Activated T-cell treated with anti-CD3 and anti-CD28 coated beads, Interleukin-2, amount 50 U/mL, for 24 hours (primary cell): ENCODE data around the gene AFDN.

Experiments
- DNase-seq: peaks from one replicate; pipeline ENCODE4 v3.0.0-alpha.2; 2020
- H3K27ac Mint-ChIP-seq: 2 replicates; pipeline ENCODE4 v1.8.0; 2020; ENCODE audit warnings: mild to moderate bottlenecking, mixed read lengths
- H3K27me3 Mint-ChIP-seq: 2 replicates; pipeline ENCODE4 v1.8.0; 2020; ENCODE audit warnings: mixed read lengths
- H3K36me3 Mint-ChIP-seq: 2 replicates; pipeline ENCODE4 v1.8.0; 2020; ENCODE audit warnings: low read depth, mixed read lengths
- H3K4me1 Mint-ChIP-seq: 2 replicates; pipeline ENCODE4 v1.8.0; 2020; ENCODE audit warnings: low read depth, mixed read lengths
- H3K4me3 Mint-ChIP-seq: 2 replicates; pipeline ENCODE4 v1.8.0; 2020; ENCODE audit warnings: mild to moderate bottlenecking, moderate library complexity, mixed read lengths
- H3K9me3 Mint-ChIP-seq: 2 replicates; pipeline ENCODE4 v1.8.0; 2020; ENCODE audit warnings: mixed read lengths

The AFDN gene

GRCh38 chr6:167888098-167888497 lies 61.4 kb downstream of the AFDN start:
- no peak overlapping the region for H3K4me3 Mint-ChIP-seq
- H3K4me1 Mint-ChIP-seq = no peaks in the 10 kb centered on the region
- H3K9me3 Mint-ChIP-seq = no peaks in the 10 kb centered on the region
- no peaks in the 10 kb centered on the region for H3K36me3 Mint-ChIP-seq
- H3K27me3 Mint-ChIP-seq = no peaks in the 10 kb centered on the region
- no peak overlapping the region for H3K27ac Mint-ChIP-seq
- DNase-seq = no peak

- Mint-ChIP-seq H3K4me3 (no peak overlapping the region), H3K27me3 (no peaks in the 10 kb centered on the region), H3K27ac (no peak overlapping the region), H3K9me3 (no peaks in the 10 kb centered on the region), H3K4me1 (no peaks in the 10 kb centered on the region), H3K36me3 (no peaks in the 10 kb centered on the region)
- DNase-seq = no peak
These were observed 66.4 kb downstream of the AFDN start for GRCh38 chr6:167892835-167893815.

DNA sequence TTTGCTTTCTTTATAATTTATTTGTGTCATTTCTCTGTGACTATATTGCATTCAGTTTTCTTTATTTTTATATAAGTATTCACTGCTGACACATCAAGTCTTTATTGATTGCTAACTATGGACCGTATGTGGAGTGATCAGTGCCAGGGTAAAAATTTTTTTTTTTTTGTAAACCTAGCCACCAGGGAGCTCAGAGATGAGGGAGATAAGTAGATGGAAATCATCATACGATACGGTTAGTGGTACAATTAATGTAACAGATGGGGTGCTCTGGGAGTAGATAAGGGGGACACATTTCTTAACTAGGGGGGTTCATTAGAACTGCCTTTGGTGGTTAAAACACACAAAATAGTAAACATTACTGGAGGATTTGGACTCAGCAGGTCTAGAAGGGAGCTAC lies 68.3 kb downstream of the AFDN start:
- Mint-ChIP-seq H3K9me3 (no peaks in the 10 kb centered on the region), H3K4me1 (no peaks in the 10 kb centered on the region)

GRCh38 chr6:167896648-167897047 lies 69.9 kb downstream of the AFDN start:
- H3K27ac Mint-ChIP-seq = no peak overlapping the region
- H3K36me3 Mint-ChIP-seq = no peaks in the 10 kb centered on the region
- H3K27me3 Mint-ChIP-seq = no peaks in the 10 kb centered on the region
- H3K4me1 Mint-ChIP-seq = no peaks in the 10 kb centered on the region
- H3K9me3 Mint-ChIP-seq = no peaks in the 10 kb centered on the region
- no peak for DNase-seq
- H3K4me3 Mint-ChIP-seq = no peak overlapping the region

More for the DNA sequence above, 68.3 kb downstream of the AFDN start:
- no peak overlapping the region for H3K27ac Mint-ChIP-seq
- no peak for DNase-seq
- no peaks in the 10 kb centered on the region for H3K27me3 Mint-ChIP-seq
- H3K4me3 Mint-ChIP-seq = no peak overlapping the region
- H3K36me3 Mint-ChIP-seq = no peaks in the 10 kb centered on the region

DNA sequence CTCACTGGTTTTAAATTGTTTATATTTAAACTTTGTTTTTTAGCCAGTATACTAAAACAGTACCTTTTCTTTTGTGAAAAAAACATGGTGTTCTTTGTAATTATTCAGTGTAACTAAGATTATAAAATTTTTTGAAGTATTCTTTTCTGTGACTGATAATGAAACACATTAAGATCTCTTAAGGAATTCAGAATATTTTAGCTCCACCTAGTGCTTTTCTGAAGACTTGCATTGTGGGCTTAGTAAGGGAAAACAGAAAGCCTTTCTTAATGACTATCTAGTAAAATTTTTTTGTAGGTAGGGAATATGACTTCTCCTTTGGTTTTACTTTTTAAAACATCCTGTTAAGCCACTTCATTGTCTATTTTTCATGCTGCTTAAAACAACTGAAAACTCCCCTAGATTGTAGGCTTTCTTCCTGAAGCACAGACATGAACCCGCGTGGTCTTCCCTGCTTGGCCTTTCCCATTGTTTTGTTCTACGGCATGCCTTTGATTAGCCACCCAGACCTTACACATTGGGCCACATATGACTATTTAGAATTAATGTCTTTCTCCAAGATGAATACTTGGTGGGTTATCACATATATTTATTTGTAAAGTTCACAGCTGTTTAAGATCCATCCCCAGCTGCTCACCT lies 72.1 kb downstream of the AFDN start:
- no peaks in the 10 kb centered on the region for H3K27me3 Mint-ChIP-seq
- no peak overlapping the region for H3K27ac Mint-ChIP-seq
- no peak overlapping the region for H3K4me3 Mint-ChIP-seq
- H3K4me1 Mint-ChIP-seq = no peaks in the 10 kb centered on the region
- DNase-seq = no peak
- H3K9me3 Mint-ChIP-seq = no peaks in the 10 kb centered on the region
- H3K36me3 Mint-ChIP-seq = no peaks in the 10 kb centered on the region

DNA sequence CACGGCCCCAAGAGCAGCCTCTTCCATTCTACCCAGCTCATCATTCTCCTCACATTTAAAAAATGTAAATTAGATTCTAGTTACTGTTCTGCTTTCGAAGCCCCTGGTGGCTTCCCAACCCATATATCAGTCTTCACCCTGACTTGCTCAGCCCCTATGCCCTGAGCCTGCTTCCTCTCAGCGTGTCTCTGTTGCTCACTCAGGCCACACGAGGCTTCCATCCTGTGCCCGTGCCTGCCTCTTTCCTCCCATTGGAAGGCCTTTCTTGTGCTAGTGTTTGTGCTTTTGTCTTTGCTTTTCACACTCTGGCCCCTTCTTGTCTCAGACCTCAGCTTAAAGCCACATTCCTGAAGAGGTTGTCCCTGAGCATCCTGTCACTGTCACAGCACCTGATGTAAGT lies 78.1 kb downstream of the AFDN start:
- Mint-ChIP-seq H3K9me3 (no peaks in the 10 kb centered on the region), H3K4me3 (no peak overlapping the region), H3K27ac (no peak overlapping the region), H3K4me1 (no peaks in the 10 kb centered on the region), H3K27me3 (no peaks in the 10 kb centered on the region), H3K36me3 (no peaks in the 10 kb centered on the region)
- DNase-seq = no peak

- H3K27ac Mint-ChIP-seq = no peak overlapping the region
- DNase-seq = no peak
- H3K9me3 Mint-ChIP-seq = no peaks in the 10 kb centered on the region
- H3K4me1 Mint-ChIP-seq = no peaks in the 10 kb centered on the region
- no peak overlapping the region for H3K4me3 Mint-ChIP-seq
- H3K27me3 Mint-ChIP-seq = no peaks in the 10 kb centered on the region
- H3K36me3 Mint-ChIP-seq = peaks cover 3% of the 10 kb centered on the region
These were observed 80.2 kb downstream of the AFDN start for GRCh38 chr6:167906899-167907298.

GRCh38 chr6:167907837-167908681 lies 81.3 kb downstream of the AFDN start:
- no peak for DNase-seq
- Mint-ChIP-seq H3K27me3 (no peaks in the 10 kb centered on the region), H3K4me1 (no peaks in the 10 kb centered on the region), H3K27ac (no peak overlapping the region), H3K36me3 (peaks cover 3% of the 10 kb centered on the region), H3K4me3 (no peak overlapping the region), H3K9me3 (no peaks in the 10 kb centered on the region)

DNA sequence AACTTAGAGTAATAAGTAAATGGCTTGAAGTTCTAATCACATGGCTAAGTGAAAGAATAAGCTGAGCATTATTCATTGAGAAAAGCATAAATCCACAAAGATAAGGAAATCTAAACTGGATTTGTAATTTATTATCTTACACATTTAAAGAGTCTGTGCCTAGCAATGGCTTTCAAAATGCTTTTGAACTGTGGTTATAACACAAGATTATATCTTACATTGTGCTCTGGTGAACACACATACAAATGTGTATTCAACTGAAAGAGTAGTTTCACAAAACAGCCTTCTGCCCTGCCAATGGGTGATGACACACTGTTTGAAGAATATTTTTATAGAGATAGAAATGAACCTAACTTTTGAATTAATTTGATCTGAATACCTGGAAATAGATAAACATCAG lies 83.3 kb downstream of the AFDN start:
- DNase-seq = no peak
- H3K36me3 Mint-ChIP-seq = peaks cover 3% of the 10 kb centered on the region

DNA sequence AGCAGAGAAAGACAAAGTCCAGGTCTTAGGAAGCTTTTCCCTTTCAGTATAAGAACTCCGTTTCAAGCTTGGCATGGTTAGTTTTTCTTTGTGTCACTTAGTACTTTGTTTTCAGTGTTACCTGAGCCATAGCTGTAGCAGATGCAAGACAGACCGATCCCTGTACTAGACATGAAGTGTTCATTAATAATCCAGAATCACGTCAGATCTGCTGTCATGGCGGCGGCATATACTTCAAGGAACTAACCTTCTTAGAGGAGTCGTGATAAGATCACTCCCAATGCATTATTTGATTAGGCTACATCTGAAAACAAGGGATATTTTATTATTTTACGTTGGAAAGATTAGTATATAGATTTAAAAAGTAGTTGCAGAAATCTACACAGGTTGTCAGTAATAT lies 83.9 kb downstream of the AFDN start:
- Mint-ChIP-seq H3K36me3 (peaks cover 3% of the 10 kb centered on the region), H3K27ac (no peak overlapping the region), H3K4me3 (no peak overlapping the region), H3K9me3 (no peaks in the 10 kb centered on the region), H3K4me1 (no peaks in the 10 kb centered on the region), H3K27me3 (no peaks in the 10 kb centered on the region)
- no peak for DNase-seq

More for the DNA sequence above, 83.3 kb downstream of the AFDN start:
- no peaks in the 10 kb centered on the region for H3K27me3 Mint-ChIP-seq
- no peak overlapping the region for H3K4me3 Mint-ChIP-seq
- no peak overlapping the region for H3K27ac Mint-ChIP-seq
- H3K9me3 Mint-ChIP-seq = no peaks in the 10 kb centered on the region
- no peaks in the 10 kb centered on the region for H3K4me1 Mint-ChIP-seq

- Mint-ChIP-seq H3K4me1 (no peaks in the 10 kb centered on the region), H3K27me3 (no peaks in the 10 kb centered on the region), H3K9me3 (no peaks in the 10 kb centered on the region), H3K4me3 (no peak overlapping the region), H3K36me3 (peaks cover 3% of the 10 kb centered on the region), H3K27ac (no peak overlapping the region)
- DNase-seq = no peak
These were observed 85.8 kb downstream of the AFDN start for GRCh38 chr6:167912494-167912893.

- H3K36me3 Mint-ChIP-seq = peaks cover 7% of the 10 kb centered on the region
- no peaks in the 10 kb centered on the region for H3K27me3 Mint-ChIP-seq
- H3K9me3 Mint-ChIP-seq = no peaks in the 10 kb centered on the region
- no peak overlapping the region for H3K27ac Mint-ChIP-seq
- H3K4me3 Mint-ChIP-seq = no peak overlapping the region
- DNase-seq = no peak
- H3K4me1 Mint-ChIP-seq = no peaks in the 10 kb centered on the region
These were observed 87.0 kb downstream of the AFDN start for GRCh38 chr6:167913699-167914098.

GRCh38 chr6:167915139-167915538 lies 88.4 kb downstream of the AFDN start:
- DNase-seq = no peak
- H3K9me3 Mint-ChIP-seq = no peaks in the 10 kb centered on the region
- H3K4me1 Mint-ChIP-seq = no peaks in the 10 kb centered on the region
- peaks cover 7% of the 10 kb centered on the region for H3K36me3 Mint-ChIP-seq
- no peak overlapping the region for H3K27ac Mint-ChIP-seq
- no peak overlapping the region for H3K4me3 Mint-ChIP-seq
- H3K27me3 Mint-ChIP-seq = no peaks in the 10 kb centered on the region

DNA sequence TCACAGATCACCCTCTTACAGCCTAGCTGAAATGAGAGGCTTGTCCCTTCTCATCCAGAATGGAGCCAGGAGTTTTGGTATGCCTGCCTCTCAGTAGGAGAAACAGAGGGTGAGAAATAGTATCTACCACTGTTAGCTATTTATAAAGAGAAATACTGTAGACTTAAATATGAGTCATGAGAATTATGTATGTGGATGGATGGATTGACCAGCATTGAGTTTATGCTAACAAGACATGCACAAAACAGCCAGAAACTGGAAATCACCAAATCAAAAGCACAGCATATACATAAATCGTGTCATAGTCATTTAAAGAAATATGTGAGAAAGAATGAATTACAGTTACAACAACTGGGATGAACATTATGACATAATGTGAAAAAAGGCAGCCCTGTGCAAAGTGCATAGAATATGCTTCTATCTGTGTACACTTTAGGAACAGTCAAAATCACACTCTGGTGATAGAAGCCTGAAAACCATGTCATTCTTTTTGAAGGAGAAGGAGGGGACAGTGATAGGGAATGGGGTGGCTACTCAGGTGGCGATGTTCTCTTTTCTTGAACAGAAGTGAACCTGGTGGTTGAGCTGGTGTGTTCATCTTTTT lies 90.9 kb downstream of the AFDN start:
- no peak overlapping the region for H3K27ac Mint-ChIP-seq
- peaks cover 4% of the 10 kb centered on the region for H3K36me3 Mint-ChIP-seq
- H3K27me3 Mint-ChIP-seq = no peaks in the 10 kb centered on the region
- H3K4me3 Mint-ChIP-seq = no peak overlapping the region
- DNase-seq = no peak
- no peaks in the 10 kb centered on the region for H3K4me1 Mint-ChIP-seq
- H3K9me3 Mint-ChIP-seq = no peaks in the 10 kb centered on the region
